ENCODE results near the gene AGRN.
"Not testable (repeated sequence)": the region's sequence is repeated elsewhere in the genome, so short reads cannot be mapped to it uniquely, and the experiment has no call there.

The AGRN gene

DNA sequence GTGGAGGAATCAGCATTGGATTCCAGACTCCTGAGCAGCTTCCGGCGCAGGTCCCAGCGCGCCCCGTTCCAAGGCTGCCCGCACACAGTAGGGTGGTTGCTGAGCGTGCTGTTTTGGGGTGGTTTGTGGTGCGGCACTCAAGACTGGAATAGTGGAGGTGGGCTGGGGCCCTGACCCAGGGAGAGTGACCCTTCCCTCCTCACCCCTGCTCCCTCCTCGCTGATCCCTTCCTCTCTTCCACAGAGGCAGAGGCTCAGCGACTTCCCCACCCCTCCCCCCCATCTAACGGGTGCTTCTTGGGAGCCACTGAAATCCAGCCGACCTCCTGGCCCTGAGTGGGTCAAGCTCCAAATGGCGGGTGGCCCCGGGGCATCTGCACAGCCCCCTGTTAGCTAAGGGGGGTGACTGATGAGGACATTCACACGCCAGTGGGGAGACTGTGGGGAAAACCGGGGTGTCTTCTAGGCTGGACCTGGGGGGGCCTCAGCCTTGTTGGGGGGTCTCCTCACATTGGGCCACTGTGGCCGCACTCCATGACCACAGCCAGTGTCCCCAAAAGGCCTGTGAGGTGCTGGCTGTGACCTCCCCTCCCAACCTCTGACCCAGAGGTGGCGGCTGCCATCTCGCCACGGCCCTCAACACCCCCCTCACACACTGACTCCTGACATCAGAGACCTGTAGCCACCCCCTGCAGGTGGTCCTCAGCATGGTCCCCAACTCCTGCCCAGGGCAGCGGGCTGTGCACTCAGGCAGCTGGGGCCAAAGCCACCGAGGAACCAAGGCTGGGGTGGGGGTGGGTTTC, 16.1 kb upstream of the AGRN start:
- no peak for DNase-seq

DNA sequence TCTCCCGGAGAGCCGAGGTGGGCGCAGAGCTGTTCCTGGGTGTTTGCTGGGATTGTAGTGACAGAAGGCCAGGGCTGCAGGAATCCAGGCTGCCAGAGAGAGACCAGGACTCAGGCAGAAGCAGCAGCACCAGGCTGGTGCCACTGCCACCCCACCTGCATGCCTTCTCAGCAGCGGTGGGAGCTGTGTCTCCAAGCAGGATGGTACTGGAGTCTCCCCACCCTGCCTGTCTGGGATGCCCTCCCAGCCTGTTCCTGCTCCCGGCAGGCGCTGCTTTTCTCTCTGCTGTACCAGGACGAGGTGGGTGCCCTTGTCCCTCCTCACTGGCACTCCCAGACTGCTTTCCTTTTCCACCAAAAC, 15.5 kb upstream of the AGRN start:
- no peak for DNase-seq

DNA sequence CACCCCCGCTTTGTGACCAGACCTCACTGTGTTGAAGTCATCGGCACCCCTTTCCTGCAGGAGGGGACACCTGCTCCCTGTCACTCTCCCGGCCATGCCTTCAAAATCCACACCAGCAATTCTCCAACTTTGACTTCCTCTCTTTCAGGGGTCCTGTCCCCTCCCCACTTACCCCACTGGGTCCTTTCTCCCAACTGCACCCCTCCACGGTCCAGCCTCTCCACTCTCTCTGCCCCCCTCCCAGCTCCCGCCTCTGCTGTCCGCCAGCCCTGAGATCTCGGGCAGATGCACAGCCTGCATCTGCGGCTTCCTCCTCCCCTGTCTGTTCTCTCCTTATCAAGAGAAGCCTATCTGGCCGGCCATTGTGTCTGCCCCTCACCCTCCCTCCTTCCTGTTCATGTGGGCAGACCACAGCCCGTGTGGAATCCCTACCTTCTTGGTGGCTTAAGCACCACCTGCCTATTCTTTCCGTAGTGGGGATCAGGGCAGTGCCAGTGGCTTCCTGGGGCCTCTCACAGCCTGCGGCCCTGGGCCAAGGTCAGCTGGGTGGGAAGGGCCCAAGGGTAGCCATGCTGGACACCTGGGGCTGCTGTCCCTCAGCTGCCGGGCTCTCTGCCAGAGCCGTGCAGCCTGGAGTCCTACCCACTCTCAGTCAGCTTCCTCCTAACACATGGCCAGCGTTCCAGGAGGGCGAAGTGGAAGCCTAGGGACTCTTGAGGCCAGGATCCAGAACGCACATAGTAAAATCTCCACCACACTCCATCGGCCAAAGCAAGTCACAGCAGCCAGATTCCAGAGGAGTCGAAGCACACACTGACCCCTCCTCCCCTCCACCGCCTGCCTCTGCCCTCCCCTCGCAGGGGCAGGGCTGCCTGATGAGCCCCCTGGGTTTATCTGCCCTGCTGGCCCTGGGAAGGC, 14.9 kb upstream of the AGRN start:
- peak; percentile 72 for DNase-seq

DNA sequence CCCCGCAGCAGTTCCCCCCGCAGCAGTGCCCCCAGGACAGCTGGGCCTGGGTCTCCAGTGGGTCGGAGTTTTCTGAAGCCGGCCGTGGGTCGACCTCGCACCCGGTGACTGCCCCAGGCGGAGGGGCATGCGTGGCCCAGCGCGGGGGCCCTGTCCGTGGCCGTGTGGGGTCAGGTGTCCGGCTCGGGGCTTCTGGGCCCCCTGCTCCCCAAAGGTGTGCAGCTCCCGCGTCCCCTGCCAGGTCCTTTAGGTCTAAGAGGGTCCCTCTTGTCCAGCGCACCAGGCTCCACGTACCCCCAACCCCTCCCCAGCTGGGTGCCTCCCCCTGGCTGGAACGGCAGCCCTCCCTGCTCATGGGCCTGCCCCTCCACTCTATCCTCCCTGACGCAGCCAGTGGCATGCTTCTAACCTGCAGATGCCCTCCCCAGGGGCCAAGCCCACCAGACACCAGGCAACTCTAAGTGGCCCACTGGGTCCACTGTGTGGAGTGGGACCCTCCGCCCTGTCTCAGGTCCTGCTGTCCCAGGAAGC, 14.1 kb upstream of the AGRN start:
- no peak for DNase-seq

DNA sequence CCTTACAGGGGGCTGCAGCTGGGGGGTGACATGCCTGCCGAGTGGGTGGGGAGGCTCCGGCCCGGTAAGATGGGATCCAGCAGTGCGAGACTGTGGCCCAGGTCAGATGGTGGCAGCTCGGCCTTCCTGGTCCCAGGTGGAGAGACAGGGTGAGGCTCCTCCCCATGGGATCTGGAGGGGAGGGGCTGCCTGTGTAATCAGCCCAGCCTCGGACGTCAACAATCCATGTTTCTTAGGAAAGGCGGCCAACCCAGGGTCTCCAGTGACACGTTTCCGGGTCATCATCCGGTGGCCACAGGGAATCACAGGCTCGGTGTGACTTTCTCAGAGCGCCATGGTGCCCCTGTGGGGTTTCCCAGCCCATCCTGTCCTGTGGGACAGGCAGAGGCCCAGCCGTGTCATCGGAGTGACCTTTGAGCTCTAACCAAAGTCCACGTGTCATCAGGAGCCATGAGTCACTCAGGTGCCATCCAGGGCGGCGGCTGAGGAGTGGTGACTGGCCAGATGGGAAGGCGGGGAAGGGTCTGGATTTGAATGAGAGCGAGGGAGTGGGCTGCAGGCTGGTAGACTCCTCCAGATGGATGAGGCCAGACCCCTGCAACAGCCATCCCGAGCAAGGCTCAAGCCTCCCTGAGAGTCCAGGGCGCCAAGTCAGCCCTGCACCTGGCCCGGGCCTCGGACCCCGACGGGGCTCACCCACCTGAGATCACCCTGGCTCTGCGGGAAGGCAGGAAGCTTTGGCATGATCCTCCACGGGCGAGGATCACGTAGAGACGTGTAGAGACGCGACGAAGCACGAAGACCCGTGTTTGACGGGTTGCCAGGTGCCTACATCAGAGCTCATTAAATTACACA, 13.4 kb upstream of the AGRN start:
- no peak for DNase-seq

DNA sequence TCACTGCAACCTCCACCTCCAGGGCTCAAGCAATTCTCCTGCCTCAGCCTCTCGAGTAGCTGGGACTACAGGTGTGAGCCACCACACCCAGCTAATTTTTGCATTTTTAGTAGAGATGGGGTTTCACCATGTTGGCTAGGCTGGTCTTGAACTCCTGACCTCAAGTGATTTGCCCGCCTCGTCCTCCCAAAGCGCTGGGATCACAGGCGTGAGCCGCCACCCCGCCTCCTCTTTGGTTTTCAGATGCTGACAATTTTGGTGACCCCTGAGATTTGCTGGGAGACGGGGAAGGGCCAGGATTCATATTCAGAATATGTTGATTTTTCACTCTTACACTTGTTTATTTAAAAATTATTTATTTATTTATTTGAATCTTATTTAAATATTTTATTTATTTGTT, 9.8 kb upstream of the AGRN start:
- not testable (repeated sequence) for DNase-seq

DNA sequence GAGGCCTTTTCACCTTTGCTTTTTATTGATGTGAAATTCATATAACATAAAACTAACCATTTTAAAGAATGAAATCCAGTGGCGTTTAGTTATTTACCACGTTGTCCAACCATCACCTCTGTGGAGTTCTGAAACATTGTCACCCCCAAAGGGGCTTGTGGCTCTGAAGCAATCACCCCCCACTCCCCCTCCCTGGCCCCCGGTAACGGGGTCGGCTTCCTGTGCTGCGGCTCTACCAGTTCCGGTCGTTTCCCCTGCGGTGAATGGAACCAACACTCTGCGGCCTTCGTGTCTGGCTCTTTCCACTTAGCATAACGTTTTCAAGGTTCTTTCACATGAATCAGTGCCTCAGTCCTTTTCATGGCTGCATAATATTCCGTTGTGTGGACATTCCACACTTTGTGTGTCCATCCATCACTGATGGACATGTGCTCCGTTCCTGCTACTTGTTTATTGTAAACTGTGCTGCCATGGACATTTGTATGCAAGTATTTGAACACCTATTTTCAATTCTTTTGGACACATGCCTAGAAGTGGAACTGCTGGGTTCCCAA, 8.4 kb upstream of the AGRN start:
- no peak for DNase-seq

DNA sequence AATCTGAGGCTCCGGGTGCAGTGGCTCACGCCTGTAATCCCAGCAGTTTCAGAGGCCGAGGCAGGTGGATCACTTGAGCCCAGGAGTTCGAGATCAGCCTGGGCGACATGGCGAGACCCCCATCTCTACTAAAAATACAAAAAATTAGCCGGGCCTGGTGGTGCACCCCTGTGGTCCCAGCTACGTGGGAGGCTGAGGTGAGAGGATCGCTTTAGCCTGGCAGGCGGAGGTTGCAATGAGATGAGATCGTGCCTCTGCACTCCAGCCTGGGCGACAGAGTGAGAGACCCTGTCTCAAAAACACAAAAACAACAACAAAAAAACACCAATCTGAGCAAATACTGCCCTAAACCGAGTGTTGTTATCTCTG, 7.2 kb upstream of the AGRN start:
- DNase-seq: not testable (repeated sequence)

DNA sequence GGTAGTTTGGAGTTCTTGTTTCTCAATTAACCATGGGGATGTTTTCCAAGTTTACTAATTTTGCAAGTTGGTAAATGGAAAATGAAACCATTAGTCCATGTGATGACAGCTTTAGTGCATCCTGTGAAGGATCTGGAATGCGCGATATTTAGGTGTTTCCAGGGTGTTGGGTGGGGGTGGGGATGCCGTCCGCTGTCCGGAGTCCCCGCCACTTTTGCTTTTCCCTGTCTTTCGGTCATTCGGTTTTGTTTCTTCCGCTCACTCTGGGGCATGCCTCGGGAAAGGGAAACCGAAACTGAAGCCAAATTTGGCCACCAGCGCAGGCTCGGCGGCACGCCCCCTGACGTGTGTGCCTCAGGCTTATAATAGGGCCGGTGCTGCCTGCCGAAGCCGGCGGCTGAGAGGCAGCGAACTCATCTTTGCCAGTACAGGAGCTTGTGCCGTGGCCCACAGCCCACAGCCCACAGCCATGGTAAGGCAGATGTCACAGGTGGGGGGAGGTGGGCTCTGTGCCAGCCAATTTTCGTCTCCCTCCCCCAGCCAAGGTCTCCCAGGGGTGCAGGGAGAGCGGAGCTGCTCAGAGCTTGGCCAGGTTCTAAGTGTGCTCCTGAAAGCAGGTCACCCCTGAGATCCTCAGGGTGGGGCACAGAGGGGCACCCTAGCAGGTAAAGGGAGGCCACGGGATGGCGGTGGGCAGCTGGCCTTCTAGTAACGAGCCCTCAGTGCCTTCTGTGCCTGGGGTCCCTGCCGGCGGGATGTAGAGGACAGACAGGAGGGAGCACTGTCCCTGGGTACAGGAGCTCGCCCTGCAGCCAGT, 6.6 kb upstream of the AGRN start, which contains the start of gene ISG15:
ISG15 (plus strand) TSS at position 393 of the 817 bp plus-strand sequence; CDS start at position 470, 77 bp downstream.
- DNase-seq: peak; percentile 96

DNA sequence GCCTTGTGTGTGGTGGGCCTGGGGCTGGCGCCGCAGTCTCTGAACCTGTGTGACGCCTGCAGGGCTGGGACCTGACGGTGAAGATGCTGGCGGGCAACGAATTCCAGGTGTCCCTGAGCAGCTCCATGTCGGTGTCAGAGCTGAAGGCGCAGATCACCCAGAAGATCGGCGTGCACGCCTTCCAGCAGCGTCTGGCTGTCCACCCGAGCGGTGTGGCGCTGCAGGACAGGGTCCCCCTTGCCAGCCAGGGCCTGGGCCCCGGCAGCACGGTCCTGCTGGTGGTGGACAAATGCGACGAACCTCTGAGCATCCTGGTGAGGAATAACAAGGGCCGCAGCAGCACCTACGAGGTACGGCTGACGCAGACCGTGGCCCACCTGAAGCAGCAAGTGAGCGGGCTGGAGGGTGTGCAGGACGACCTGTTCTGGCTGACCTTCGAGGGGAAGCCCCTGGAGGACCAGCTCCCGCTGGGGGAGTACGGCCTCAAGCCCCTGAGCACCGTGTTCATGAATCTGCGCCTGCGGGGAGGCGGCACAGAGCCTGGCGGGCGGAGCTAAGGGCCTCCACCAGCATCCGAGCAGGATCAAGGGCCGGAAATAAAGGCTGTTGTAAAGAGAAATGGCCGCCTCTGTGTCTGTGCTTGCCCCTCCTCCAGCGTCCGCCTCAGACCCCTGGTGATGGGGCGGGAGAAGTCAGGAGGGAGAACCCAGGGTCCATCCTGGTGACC, 5.8 kb upstream of the AGRN start:
- DNase-seq: no peak

DNA sequence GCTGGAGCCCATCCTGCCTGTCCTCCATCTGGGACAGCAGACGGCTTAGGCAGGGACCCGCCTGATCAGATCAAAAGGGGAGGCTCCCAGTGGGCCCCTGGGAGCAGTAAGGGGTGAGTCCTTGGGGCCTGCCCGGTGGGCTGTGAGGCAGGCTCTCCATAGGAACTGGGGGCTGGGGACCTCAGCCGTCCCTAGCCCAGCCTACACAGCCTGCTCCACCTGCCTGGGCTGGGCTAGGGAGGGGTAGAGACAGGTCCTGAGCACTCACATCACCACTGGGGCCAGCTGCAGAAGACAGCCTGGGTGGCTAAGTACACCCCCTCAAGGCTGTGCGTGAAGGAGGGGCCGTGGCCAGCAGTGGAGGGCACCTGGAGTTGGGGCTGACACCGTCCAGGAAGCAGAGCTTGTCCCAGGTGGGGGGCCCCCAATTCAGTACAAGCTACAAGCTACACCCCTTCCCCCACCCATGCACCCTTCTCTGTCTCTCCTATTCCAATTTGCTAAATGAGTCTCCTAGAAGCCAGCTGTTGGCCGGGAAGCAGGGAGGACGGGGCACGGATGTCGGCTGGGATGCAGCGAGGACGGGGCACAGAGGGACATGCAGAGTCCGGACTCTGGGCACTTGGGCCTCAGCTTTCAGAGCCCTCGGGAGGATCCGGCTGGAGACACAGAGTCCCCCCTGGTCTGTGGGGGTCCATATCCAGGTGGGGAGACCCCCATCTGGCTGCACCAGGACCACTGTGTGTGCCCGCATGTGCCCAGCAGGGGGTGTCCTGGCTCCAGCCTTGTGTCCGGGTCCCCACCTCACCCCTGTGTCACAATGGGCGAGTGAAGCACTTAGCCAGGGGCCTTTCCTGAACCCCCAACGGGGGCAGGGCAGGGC, 4.9 kb upstream of the AGRN start:
- DNase-seq: no peak

DNA sequence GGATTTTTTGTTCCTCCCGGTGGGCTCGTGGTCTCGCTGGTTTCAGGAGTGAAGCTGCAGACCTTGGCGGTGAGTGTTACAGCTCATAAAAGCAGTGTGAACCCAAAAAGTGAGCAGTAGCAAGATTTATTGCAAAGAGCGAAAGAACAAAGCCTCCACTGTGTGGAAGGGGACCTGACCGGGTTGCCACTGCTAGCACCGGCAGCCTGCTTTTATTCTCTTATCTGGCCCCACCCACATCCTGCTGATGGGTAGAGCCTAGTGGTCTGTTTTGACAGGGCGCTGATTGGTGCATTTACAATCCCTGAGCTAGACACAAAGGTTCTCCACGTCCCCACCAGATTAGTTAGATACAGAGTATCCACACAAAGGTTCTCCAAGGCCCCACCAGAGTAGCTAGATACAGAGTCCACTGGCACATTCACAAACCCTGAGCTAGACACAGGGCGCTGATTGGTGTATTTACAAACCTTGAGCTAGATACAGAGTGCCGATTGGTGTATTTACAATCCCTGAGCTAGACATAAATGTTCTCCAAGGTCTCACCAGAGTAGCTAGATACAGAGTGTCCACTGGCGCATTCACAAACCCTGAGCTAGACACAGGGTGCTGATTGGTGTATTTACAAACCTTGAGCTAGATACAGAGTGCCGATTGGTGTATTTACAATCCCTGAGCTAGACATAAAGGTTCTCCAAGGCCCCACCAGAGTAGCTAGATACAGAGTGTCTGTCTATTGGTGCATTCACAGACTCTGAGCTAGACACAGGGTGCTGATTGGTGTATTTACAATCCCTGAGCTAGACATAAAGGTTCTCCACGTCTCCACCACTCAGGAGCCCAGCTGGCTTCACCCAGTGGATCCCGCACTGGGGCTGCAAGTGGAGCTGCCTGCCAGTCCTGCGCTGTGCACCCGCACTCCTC, 2.3 kb upstream of the AGRN start:
- not testable (repeated sequence) for DNase-seq

DNA sequence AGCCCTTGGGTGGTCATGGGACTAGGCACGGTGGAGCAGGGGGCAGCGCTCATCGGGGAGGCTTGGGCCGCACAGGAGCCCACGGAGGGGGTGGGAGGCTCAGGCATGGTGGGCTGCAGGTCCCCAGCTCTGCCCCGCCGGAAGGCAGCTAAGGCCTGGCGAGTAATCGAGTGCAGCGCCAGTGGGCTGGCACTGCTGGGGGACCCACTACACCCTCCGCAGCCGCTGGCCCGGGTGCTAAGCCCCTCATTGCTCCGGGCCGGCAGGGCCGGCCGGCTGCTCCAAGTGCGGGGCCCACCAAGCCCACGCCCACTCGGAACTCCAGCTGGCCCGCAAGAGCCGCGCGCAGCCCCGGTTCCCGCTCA, 1.6 kb upstream of the AGRN start:
- DNase-seq: not testable (repeated sequence)

DNA sequence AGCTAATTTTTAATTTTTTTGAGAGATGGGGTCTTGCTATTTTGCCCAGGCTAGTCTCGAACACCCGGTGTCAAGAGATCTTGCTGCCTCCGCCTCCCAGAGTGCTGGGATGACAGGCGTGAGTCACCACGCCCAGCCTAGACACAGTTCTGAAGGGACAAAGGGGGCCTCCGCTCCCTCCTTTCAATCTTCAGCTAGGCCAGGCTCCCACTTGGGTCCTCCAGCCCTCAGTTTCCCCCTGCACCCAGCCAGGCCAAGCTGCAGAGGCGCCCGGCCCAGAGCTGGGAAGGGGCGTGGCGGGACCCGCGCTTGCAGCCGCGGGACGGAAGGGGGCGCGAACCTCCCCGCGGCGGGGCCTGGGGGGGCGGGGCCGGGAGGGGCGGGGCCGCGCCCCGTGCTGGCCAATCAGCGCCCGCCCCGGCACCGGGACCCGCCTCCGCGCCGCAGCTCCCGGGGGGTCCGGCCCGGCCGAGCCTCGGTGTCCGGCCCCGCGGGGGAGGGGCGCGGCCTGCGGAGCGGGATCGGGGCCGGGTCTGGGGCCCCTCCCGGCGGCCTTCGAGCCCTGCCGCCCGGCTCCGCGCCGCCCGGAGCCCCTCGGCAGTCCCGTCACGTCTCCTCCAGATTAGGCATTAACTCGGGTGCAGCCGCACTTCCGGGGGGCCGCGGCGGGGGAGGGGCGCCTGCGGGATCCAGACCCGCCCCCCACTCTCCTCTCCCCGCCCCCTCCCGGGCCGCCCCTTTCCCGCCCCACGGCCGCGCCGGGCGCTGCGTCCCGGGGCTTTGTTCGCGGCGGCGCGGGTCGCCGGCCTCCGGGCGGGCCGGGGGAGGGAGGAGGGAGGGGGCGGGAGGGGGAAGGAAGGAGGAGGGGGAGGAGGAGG, 559 bp upstream of the AGRN start:
- peak; percentile 91 for DNase-seq

DNA sequence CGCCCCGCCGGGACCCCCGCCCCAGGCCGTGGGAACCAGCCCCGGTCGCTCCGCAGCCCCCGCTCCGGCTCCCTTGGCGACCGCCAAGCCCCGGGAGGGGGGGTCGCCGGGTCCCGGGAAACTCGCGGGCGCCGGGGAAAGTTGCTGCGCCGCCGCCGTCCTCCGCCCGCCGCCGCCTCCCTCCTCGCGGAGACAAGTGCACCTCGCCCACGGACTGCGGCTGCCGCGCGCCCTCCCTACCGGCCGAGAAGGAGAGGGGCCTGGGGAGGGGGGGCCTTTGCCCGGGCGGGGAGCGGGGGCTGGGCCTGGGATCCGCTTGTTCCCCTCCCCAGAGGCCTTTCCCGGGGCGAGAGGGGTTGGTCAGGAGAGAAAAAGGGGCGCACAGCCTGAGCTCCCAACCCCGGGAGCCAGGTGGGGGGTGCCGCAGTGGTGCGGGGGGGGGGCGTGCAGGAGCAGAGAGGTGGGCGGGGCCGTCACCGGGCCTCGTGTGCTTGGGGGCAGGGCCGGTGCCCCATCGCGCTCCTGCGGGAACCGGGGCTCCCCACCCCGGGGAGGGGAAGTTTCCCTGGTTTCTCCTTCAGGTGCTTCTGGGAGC, 592 bp downstream of the AGRN start:
- peak; percentile 58 for DNase-seq

DNA sequence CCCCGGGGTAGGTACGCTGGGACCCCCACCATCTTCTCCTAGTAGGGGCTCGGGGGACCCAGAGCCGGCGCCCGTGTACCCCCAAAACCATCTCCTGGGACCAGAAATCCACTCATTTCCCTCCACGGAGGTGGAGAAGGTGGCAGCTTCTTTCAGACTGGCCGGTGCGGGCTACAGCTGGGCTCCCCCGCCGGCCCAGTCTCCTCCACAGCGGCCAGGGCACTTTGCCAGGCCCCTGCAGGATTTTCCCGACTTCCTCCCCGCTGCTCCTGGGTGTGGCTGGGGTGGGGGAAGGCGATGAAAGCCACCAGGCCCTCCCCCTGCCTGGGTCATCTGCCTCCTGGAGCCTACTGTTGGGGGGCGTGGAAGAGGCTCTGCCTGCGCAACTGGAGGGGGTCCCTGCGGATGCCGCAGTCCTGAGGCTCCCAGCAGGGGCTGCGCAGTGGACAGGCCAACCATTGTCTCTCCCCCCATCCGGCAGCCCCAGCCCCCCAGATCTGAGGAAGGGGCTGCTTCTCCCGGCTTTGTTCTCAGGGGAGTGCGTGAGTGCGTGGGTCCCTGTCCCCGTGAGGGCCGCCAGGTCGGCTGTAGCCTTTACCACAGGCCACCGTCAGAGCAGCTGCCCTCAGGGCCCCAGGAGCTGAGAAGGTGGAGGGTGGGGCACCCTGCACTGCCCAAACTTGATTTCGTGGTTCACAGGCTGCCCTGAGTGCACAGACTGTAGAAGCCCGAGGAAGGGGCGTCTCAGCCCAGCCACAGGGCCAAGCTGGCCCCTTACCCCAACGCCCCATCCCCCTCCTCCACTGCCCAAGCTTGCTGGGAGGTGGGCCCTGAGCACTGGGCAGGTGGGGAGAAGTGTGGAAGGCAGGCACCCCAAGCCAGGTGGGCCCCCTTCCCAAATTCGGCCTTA, 1.3 kb downstream of the AGRN start:
- DNase-seq: peak; percentile 59

All from RPMI8226 (cell line).